Ectodermal cell (in vitro differentiated cells): Measurements from ENCODE around the gene AKR1C8.

ENCODE experiments used
- H3K27ac ChIP-seq: 2 replicates; pipeline ENCODE4 v1.7.0; 2013; ENCODE audit warnings: mild to moderate bottlenecking, low read depth, low read length; ENCODE audit not compliant: insufficient read depth, poor library complexity, severe bottlenecking
- H3K27me3 ChIP-seq: 2 replicates; pipeline ENCODE4 v1.7.0; 2013; ENCODE audit warnings: mild to moderate bottlenecking, low read length; ENCODE audit not compliant: insufficient read depth, control insufficient read depth, poor library complexity, severe bottlenecking
- H3K36me3 ChIP-seq: one replicate; pipeline ENCODE4 v1.7.0; 2013; ENCODE audit warnings: low read length; ENCODE audit not compliant: control insufficient read depth, insufficient read depth
- H3K4me1 ChIP-seq: one replicate; pipeline ENCODE4 v1.7.0; 2013; ENCODE audit warnings: low read length; ENCODE audit not compliant: control insufficient read depth, insufficient read depth
- H3K4me3 ChIP-seq: 2 replicates; pipeline ENCODE4 v1.7.0; 2013; ENCODE audit warnings: low read depth, low read length, control low read depth; ENCODE audit not compliant: insufficient read depth
- H3K9me3 ChIP-seq: 2 replicates; pipeline ENCODE4 v1.7.0; 2013; ENCODE audit warnings: mild to moderate bottlenecking, low read length, moderate library complexity; ENCODE audit not compliant: control insufficient read depth
- WGBS, 2 experiments: methylation state at CpG; one replicate each; pipeline ENCODE4 v1.1.7; 2013; ENCODE audit warnings: missing lambda C conversion rate in 2 of 2; 5-methylcytosine and 5-hydroxymethylcytosine counted together

AKR1C8 gene

GRCh38 chr10:5168897-5169420 is 16.0 kb downstream of the AKR1C8 start:
- no peaks in the 10 kb centered on the region for H3K27me3 ChIP-seq
- no peaks in the 10 kb centered on the region for H3K4me1 ChIP-seq
- no peak overlapping the region for H3K4me3 ChIP-seq
- H3K9me3 ChIP-seq = peaks cover 5% of the 10 kb centered on the region
- H3K36me3 ChIP-seq = no peaks in the 10 kb centered on the region
- 76% methylated on average over 5 of the region's 5 CpGs for WGBS, 2 experiments
- H3K27ac ChIP-seq = no peak overlapping the region

GRCh38 chr10:5165738-5166137 is 19.2 kb downstream of the AKR1C8 start:
- WGBS, 2 experiments = 15 to 33% methylated on average over 1 of the region's 1 CpG

GRCh38 chr10:5163487-5163886 is 21.5 kb downstream of the AKR1C8 start:
- Histone ChIP-seq H3K27me3 (no peaks in the 10 kb centered on the region), H3K9me3 (peaks cover 11% of the 10 kb centered on the region), H3K36me3 (no peaks in the 10 kb centered on the region), H3K4me1 (no peaks in the 10 kb centered on the region), H3K27ac (no peak overlapping the region), H3K4me3 (no peak overlapping the region)
- 55 to 57% methylated on average over 2 of the region's 2 CpGs for WGBS, 2 experiments

More at GRCh38 chr10:5165738-5166137, 19.2 kb downstream of the AKR1C8 start:
- Histone ChIP-seq H3K27me3 (no peaks in the 10 kb centered on the region), H3K36me3 (no peaks in the 10 kb centered on the region), H3K27ac (no peak overlapping the region), H3K9me3 (peaks cover 11% of the 10 kb centered on the region), H3K4me3 (no peak overlapping the region), H3K4me1 (no peaks in the 10 kb centered on the region)

- no peak overlapping the region for H3K4me3 ChIP-seq
- no peak overlapping the region for H3K27ac ChIP-seq
- H3K9me3 ChIP-seq = peaks cover 7% of the 10 kb centered on the region
- 89 to 91% methylated on average over 6 of the region's 6 CpGs for WGBS, 2 experiments
- no peaks in the 10 kb centered on the region for H3K27me3 ChIP-seq
- no peaks in the 10 kb centered on the region for H3K4me1 ChIP-seq
- H3K36me3 ChIP-seq = no peaks in the 10 kb centered on the region
These were observed 25.8 kb downstream of the AKR1C8 start for GRCh38 chr10:5159126-5159525.

GRCh38 chr10:5157501-5157900 is 27.4 kb downstream of the AKR1C8 start:
- Histone ChIP-seq H3K27me3 (no peaks in the 10 kb centered on the region), H3K9me3 (no peaks in the 10 kb centered on the region), H3K4me3 (no peak overlapping the region), H3K27ac (no peak overlapping the region), H3K36me3 (no peaks in the 10 kb centered on the region), H3K4me1 (no peaks in the 10 kb centered on the region)
- WGBS, 2 experiments = 83 to 86% methylated on average over 10 of the region's 10 CpGs

- Histone ChIP-seq H3K27me3 (no peaks in the 10 kb centered on the region), H3K27ac (no peak overlapping the region), H3K9me3 (no peaks in the 10 kb centered on the region), H3K36me3 (no peaks in the 10 kb centered on the region), H3K4me1 (no peaks in the 10 kb centered on the region), H3K4me3 (no peak overlapping the region)
- WGBS, 2 experiments = 71 to 76% methylated on average over 1 of the region's 1 CpG
These were observed 29.0 kb downstream of the AKR1C8 start for GRCh38 chr10:5155951-5156350.

- no peak overlapping the region for H3K27ac ChIP-seq
- no peaks in the 10 kb centered on the region for H3K27me3 ChIP-seq
- H3K9me3 ChIP-seq = no peaks in the 10 kb centered on the region
- no peaks in the 10 kb centered on the region for H3K36me3 ChIP-seq
- WGBS, 2 experiments = 94 to 97% methylated on average over 3 of the region's 3 CpGs
- no peaks in the 10 kb centered on the region for H3K4me1 ChIP-seq
- H3K4me3 ChIP-seq = no peak overlapping the region
These were observed 33.9 kb downstream of the AKR1C8 start for GRCh38 chr10:5151076-5151475.

GRCh38 chr10:5148678-5149032 is 36.3 kb downstream of the AKR1C8 start:
- 92% methylated on average over 1 of the region's 1 CpG; no CpG with 5 or more reads in 1 of the 2 experiments for WGBS, 2 experiments
- Histone ChIP-seq H3K4me3 (no peak overlapping the region), H3K27me3 (no peaks in the 10 kb centered on the region), H3K27ac (no peak overlapping the region), H3K9me3 (no peaks in the 10 kb centered on the region), H3K36me3 (no peaks in the 10 kb centered on the region), H3K4me1 (no peaks in the 10 kb centered on the region)

- H3K9me3 ChIP-seq = no peaks in the 10 kb centered on the region
- no peaks in the 10 kb centered on the region for H3K27me3 ChIP-seq
- no peaks in the 10 kb centered on the region for H3K4me1 ChIP-seq
- no peaks in the 10 kb centered on the region for H3K36me3 ChIP-seq
- H3K27ac ChIP-seq = no peak overlapping the region
- H3K4me3 ChIP-seq = no peak overlapping the region
- WGBS, 2 experiments = 48 to 77% methylated on average over 1 to 3 of the region's 3 CpGs
These were observed 36.8 kb downstream of the AKR1C8 start for GRCh38 chr10:5147981-5148677.

GRCh38 chr10:5147255-5147980 is 37.5 kb downstream of the AKR1C8 start:
- Histone ChIP-seq H3K4me3 (no peak overlapping the region), H3K27me3 (no peaks in the 10 kb centered on the region), H3K4me1 (no peaks in the 10 kb centered on the region), H3K9me3 (no peaks in the 10 kb centered on the region), H3K36me3 (no peaks in the 10 kb centered on the region), H3K27ac (no peak overlapping the region)
- WGBS, 2 experiments = 90% methylated on average over 5 of the region's 5 CpGs
